CD4-positive, CD25-positive, alpha-beta regulatory T cell (primary cell): ENCODE measurements around the gene TNRC18. TPM values are rescaled to one million over a fixed set of nuclear protein-coding genes. Genes with fewer than 3 reads are reported as not detected.

ENCODE experiments used
- ATAC-seq, 2 donors: fragments of 150-1000 bp; cut with Tn5 transposase; one replicate each; pipeline ENCODE4 v1.10.0; 2021; ENCODE audit warnings: low read depth in 2 of 2, moderate number of reproducible peaks in 2 of 2, moderate library complexity in 1 of 2
- DNase-seq, 3 donors: peaks; one replicate each; pipeline versions ENCODE4 v3.0.0 to v3.0.0-alpha.2; 2012 to 2022; ENCODE audit warnings: mixed read lengths in 1 of 3
- H3K27ac ChIP-seq: one replicate; pipeline ENCODE4 v1.7.0; 2013; ENCODE audit warnings: mild to moderate bottlenecking, low read length; ENCODE audit not compliant: insufficient read depth, poor library complexity, severe bottlenecking
- H3K27me3 ChIP-seq: one replicate; pipeline ENCODE4 v1.7.0; 2013; ENCODE audit warnings: low read length; ENCODE audit not compliant: control insufficient read depth, insufficient read depth
- H3K36me3 ChIP-seq: one replicate; pipeline ENCODE4 v1.7.0; 2013; ENCODE audit warnings: mild to moderate bottlenecking, low read length, moderate library complexity; ENCODE audit not compliant: control insufficient read depth, insufficient read depth
- H3K4me1 ChIP-seq: 2 replicates; pipeline ENCODE4 v1.7.0; 2013; ENCODE audit warnings: mild to moderate bottlenecking, low read length; ENCODE audit not compliant: insufficient read depth, control insufficient read depth, poor library complexity, severe bottlenecking
- H3K4me3 ChIP-seq: one replicate; pipeline ENCODE4 v1.7.0; 2013; ENCODE audit warnings: low read depth, mild to moderate bottlenecking, low read length, moderate library complexity
- H3K9me3 ChIP-seq, 2 experiments: 1 replicate in 1 of 2; 2 replicates in 1 of 2; pipeline ENCODE4 v1.7.0; 2013; ENCODE audit warnings: low read length in 2 of 2, mild to moderate bottlenecking in 1 of 2, moderate library complexity in 1 of 2; ENCODE audit not compliant: control insufficient read depth in 2 of 2
- H3K27ac Mint-ChIP-seq, 3 donors: one replicate each; pipeline ENCODE4 v1.8.0; 2020 to 2022; ENCODE audit warnings: mild to moderate bottlenecking in 3 of 3, mixed read lengths in 3 of 3, moderate library complexity in 2 of 3
- H3K27me3 Mint-ChIP-seq: one replicate; pipeline ENCODE4 v1.8.0; 2022; ENCODE audit warnings: mild to moderate bottlenecking, mixed read lengths
- H3K36me3 Mint-ChIP-seq: one replicate; pipeline ENCODE4 v1.8.0; 2020; ENCODE audit warnings: mixed read lengths
- H3K4me1 Mint-ChIP-seq, 4 donors: one replicate each; pipeline ENCODE4 v1.8.0; 2020 to 2022; ENCODE audit warnings: mixed read lengths in 4 of 4, mild to moderate bottlenecking in 1 of 4
- H3K4me3 Mint-ChIP-seq, 4 donors: one replicate each; pipeline ENCODE4 v1.8.0; 2020 to 2022; ENCODE audit warnings: mild to moderate bottlenecking in 4 of 4, mixed read lengths in 4 of 4, moderate library complexity in 3 of 4
- H3K9me3 Mint-ChIP-seq, 7 donors: one replicate each; pipeline ENCODE4 v1.8.0; 2020 to 2022; ENCODE audit warnings: mixed read lengths in 7 of 7, mild to moderate bottlenecking in 3 of 7, moderate library complexity in 2 of 7
- polyA plus RNA-seq, 4 donors: library from polyadenylated mRNA; unstranded; fragments of 300-500 nt; fragmentation: Illumina TruSeq; gene quantifications; one replicate each; pipeline ENCODE4 v1.2.3, GENCODE V29; 2021
- total RNA-seq: library from RNA; stranded (reverse); gene quantifications from one replicate; pipeline ENCODE4 v1.2.3, GENCODE V29; 2022

TNRC18 gene
- total and polyA plus RNA-seq, 5 donors from 2014 or later = 0.17 to 80.1 (median 0.60) TPM

DNA sequence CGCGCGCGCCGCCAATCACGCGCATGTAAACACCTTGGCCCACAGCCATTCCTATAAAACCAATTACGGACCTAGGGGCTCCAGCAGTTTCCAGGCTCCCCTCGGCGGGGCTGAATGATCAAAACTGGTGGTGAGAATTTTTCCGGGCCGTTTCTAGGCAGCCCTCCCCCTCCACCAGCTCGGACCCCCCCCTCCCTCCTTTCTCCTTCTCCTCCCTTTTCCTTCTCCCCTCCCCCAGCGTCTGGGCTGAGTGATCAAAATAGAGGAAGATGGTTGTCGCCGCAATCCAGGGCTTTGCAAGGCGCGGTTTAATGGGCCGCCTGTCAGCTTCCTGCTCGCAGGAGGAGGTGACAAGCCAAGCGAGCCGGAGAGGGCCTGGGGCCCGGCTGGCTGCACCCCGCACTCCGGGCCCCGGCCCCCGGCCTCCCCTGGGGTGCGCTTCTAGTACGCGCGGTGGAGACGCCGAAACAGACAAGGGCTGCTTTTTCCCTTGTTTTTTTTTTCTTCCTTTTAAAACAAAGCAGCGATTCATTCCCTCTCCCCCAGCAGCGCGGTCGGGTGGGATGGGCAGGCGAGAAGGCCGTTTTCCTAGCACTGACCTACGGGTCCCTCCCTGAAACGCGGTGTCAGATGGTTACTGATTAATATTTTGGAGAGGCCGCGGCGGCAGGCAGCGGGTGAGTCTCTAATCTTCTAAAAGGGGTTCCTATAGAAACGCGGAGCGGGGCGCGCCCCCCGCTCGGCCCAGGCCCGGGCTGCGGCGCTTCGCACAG lies 528 bp upstream of the TNRC18 start:
- Mint-ChIP-seq H3K36me3 (no peaks in the 10 kb centered on the region), H3K27me3 (peaks cover 76% of the 10 kb centered on the region), H3K9me3 (peaks cover 0 to 5% (median 0%) of the 10 kb centered on the region in 7 donors), H3K4me1 (peaks cover 0 to 62% (median 9%) of the 10 kb centered on the region in 4 donors), H3K4me3 (peak overlapping the region; percentile 86 to 90 (median 88)), H3K27ac (peak overlapping the region in 2 of 3 donors; percentile 39 to 82)
- H3K4me3 ChIP-seq = no peak overlapping the region
- no peak overlapping the region for H3K27ac ChIP-seq
- ATAC-seq = peak; percentile 21 to 33
- peak in 2 of 3 donors; percentile 34 to 42 for DNase-seq
- H3K4me1 ChIP-seq = peaks cover 84% of the 10 kb centered on the region
- H3K9me3 ChIP-seq = no peaks in the 10 kb centered on the region
- peaks cover 9% of the 10 kb centered on the region for H3K27me3 ChIP-seq
- no peaks in the 10 kb centered on the region for H3K36me3 ChIP-seq

DNA sequence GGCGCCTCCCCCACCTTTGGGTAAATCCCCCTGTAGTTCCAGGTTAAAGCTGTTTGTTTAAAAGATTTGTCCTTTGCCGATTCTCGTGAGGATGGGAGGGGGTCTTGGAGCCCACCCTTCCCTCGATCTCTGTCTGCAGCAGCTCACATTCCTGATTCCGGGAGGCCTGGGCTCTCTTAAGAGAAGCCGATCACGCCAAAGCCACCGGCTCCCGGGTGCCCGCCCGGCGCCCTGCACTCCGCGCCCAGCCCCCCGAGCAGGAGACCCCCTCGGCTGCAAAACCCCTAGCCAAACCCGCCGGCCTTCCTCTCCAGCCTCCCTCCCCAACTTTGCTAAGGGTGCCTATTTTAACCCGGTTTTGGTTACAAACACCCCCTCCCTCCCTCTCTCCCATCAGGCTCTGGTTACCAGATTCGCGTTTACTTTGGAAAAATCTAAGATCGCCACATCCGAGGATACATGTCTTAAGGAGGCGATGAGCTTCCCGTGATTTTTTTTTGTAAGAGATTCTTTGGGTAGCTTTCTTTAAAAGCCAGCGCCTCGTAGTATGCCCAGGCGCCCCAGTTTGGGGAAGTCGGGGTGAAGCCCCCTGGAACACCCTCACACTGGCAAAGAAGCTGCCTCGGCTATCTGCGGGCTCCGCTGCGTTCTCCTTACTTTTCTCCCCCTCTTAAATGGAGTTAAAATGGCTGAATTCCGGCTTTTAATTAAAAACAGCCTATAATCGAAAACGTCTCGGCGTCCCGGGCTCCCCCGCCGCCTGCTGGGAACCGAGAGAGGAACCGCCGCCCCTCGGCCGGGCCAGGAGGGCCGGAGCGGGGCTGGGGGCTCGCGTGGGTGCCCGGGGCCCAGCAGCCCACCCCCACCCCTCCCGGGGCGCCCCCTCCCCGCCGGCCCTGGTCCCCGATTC lies 983 bp downstream of the TNRC18 start:
- no peak overlapping the region for H3K27ac ChIP-seq
- Mint-ChIP-seq H3K9me3 (peaks cover 0 to 5% (median 0%) of the 10 kb centered on the region in 7 donors), H3K27ac (no peak overlapping the region), H3K4me1 (peaks cover 0 to 68% (median 12%) of the 10 kb centered on the region in 4 donors), H3K4me3 (peak overlapping the region; percentile 76 to 90 (median 80)), H3K27me3 (peaks cover 82% of the 10 kb centered on the region), H3K36me3 (no peaks in the 10 kb centered on the region)
- no peak for ATAC-seq
- no peak for DNase-seq
- peak overlapping the region; percentile 68 for H3K4me3 ChIP-seq
- peaks cover 16% of the 10 kb centered on the region for H3K27me3 ChIP-seq
- no peaks in the 10 kb centered on the region for H3K36me3 ChIP-seq
- H3K4me1 ChIP-seq = peaks cover 75% of the 10 kb centered on the region
- H3K9me3 ChIP-seq = no peaks in the 10 kb centered on the region

DNA sequence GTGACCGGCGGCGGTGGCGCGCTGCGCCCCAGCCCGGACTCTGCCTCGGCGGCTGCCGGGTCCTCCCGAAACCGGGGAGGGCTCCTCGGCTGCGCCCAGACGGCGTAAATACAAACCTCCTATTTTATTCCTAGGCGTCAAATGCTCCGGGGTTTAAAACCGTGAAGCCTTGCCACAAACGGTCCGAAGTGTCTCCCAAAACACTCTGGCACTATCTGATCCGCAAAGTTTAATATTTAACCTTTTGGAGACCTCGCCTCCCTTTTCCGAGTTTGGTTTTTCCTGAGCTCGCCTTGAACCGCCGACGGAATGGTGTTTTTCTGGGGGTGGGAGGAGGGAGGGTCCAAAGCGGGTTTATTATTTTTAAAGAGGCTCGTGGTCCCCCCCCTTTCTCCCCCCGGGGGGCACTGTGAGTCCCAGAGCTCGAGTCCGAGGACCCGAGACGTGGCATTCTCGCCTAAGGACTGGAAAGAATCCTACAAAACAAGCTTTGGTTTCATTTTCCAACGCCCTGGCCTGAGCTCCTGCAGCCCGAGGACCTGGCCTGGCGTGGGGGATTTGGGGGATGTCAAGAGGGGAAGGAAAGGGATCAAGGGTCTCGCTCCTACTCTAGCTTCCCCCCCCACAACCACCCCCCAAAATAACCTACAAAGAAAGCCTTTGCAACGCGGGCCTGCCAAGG lies 1.8 kb downstream of the TNRC18 start:
- Mint-ChIP-seq H3K36me3 (no peaks in the 10 kb centered on the region), H3K4me1 (peaks cover 0 to 63% (median 12%) of the 10 kb centered on the region in 4 donors), H3K4me3 (peak overlapping the region; percentile 76 to 90 (median 80)), H3K27ac (no peak overlapping the region), H3K9me3 (peaks cover 0 to 5% (median 0%) of the 10 kb centered on the region in 7 donors), H3K27me3 (peaks cover 83% of the 10 kb centered on the region)
- Histone ChIP-seq H3K9me3 (no peaks in the 10 kb centered on the region), H3K27me3 (peaks cover 20% of the 10 kb centered on the region), H3K27ac (no peak overlapping the region), H3K4me3 (peak overlapping the region; percentile 68), H3K36me3 (no peaks in the 10 kb centered on the region), H3K4me1 (peaks cover 72% of the 10 kb centered on the region)
- ATAC-seq = no peak
- no peak for DNase-seq

DNA sequence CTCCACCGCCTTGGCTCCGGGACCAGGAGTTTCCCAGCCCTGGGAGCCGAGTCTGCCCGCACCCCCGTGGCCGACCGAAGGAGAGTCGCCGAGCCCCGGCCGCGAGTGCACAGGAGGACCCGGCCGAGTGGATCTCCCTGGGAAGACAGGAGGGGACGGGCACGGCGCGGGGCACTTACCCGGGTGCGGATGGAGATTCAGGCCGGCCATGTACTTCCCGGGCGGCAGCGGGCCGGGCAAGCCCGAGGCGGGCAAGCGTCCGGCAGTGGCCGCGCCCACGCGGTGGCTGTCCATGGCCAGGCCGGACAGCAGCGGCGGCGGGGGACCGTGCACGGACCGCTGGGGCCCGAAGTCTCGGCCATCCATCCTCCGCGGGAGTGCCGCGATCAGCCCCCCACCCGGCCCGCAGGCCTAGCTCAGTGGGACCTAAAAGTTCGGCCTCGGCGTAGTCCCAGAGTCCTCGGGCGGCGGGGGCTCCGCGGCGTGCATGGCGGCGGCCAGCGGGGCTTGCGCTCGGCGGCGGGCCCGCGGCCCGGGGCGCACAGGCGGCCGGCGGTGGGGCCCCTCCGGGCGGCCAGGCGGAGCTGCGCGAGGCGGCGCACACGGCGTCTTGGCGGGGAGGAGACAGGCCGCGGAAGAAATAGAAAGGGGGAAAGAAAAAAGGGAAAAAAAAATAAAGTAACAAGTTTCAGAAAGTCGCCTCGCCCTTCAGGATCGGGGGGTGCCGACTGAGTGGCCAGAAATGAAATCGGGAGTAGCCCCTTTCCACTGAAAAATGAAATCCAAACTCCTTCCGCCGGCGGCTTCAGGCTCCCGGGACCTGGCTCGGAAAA lies 2.5 kb downstream of the TNRC18 start:
- H3K27ac ChIP-seq = no peak overlapping the region
- peak in 1 of 3 donors; percentile 31 for DNase-seq

DNA sequence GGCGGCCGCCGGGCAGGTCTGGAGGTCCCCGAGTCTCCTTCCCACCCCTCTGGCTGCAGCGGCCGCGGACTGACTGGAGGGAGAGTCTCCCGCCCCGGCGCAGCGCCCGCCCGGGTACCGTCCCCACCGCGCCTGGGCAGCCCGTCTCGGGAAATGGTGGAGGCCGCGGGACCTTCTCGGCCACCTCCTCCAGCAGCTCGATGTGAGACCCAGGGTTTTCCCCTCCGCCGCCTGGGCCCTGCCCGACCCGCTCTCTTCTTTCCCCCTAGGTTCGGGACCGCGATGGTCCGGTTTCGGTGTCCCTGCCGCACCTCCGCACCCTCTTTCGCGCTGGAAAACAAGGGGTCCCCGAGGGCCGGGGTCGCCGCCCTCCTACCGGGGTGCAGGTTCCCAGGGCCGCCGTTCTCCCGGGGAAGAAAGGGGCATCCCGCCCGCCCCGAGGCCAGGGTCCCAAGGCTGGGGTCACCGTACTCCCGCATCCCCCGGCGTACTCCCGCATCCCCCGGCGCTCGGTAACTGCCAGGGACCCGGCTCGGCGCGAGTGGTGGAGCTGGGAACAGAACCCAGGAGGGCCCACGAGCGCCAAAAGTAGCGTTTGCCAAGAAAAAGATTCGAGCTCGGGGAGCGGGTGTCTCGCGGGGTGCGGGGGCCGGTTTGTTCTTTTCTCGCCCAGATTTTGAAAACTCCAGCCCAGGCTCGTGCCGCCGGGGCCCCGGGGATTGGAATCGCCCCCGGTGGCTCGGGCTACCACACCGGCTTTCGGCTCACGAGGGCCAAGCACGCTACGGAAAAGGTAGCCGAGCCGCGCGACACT lies 3.4 kb downstream of the TNRC18 start:
- DNase-seq (peak in 1 of 3 donors; percentile 26), ATAC-seq (no peak)
- peaks cover 17% of the 10 kb centered on the region for H3K27me3 ChIP-seq
- Mint-ChIP-seq H3K4me3 (peak overlapping the region; percentile 38 to 80 (median 46)), H3K9me3 (peaks cover 0 to 5% (median 0%) of the 10 kb centered on the region in 7 donors), H3K27ac (no peak overlapping the region), H3K4me1 (peaks cover 0 to 50% (median 9%) of the 10 kb centered on the region in 4 donors), H3K27me3 (peaks cover 79% of the 10 kb centered on the region), H3K36me3 (no peaks in the 10 kb centered on the region)
- H3K4me1 ChIP-seq = peaks cover 64% of the 10 kb centered on the region
- H3K9me3 ChIP-seq = no peaks in the 10 kb centered on the region
- H3K27ac ChIP-seq = no peak overlapping the region
- no peaks in the 10 kb centered on the region for H3K36me3 ChIP-seq
- H3K4me3 ChIP-seq = no peak overlapping the region

More for the DNA sequence above, 2.5 kb downstream of the TNRC18 start:
- H3K27me3 Mint-ChIP-seq = peaks cover 84% of the 10 kb centered on the region
- H3K4me3 Mint-ChIP-seq = peak overlapping the region in 3 of 4 donors; percentile 48 to 81 (median 80)
- H3K27ac Mint-ChIP-seq = no peak overlapping the region
- no peak for ATAC-seq
- Histone ChIP-seq H3K9me3 (no peaks in the 10 kb centered on the region), H3K4me3 (peak overlapping the region; percentile 68), H3K4me1 (peaks cover 69% of the 10 kb centered on the region), H3K36me3 (no peaks in the 10 kb centered on the region), H3K27me3 (peaks cover 20% of the 10 kb centered on the region)
- no peaks in the 10 kb centered on the region for H3K36me3 Mint-ChIP-seq
- peaks cover 0 to 58% (median 12%) of the 10 kb centered on the region in 4 donors for H3K4me1 Mint-ChIP-seq
- peaks cover 0 to 5% (median 0%) of the 10 kb centered on the region in 7 donors for H3K9me3 Mint-ChIP-seq

DNA sequence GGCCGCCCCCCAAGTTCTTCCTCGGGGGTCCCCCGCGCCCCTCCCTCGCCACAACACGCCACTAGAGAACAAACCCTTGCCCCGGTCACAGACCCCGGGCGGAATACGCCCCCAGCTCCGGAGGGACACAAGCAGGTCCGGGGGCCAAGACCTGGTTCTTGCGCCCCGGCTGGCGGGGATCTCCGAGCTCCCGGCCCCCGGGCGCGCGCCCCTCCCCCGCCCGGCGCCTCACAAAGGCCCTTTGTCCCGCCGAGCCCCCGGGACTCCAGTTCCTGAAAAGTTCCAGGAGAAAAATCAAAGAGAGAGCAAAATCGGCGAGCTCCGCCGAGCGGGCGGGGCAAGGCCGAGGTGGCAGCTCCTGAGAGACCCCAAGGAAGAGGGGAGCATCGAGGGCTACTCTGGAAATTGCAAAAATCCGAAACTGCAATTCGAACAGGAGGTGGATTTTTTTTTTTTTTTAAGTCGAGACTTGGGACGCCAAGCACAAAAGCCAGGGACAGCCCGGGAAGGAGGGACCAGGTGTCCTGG lies 4.0 kb downstream of the TNRC18 start:
- H3K36me3 ChIP-seq = no peaks in the 10 kb centered on the region
- Mint-ChIP-seq H3K4me3 (peak overlapping the region; percentile 76 to 90 (median 82)), H3K27me3 (peaks cover 76% of the 10 kb centered on the region), H3K9me3 (peaks cover 0 to 5% (median 0%) of the 10 kb centered on the region in 7 donors), H3K27ac (no peak overlapping the region), H3K36me3 (no peaks in the 10 kb centered on the region), H3K4me1 (peaks cover 0 to 44% (median 7%) of the 10 kb centered on the region in 4 donors)
- H3K9me3 ChIP-seq = no peaks in the 10 kb centered on the region
- H3K27me3 ChIP-seq = peaks cover 22% of the 10 kb centered on the region
- H3K4me1 ChIP-seq = peaks cover 57% of the 10 kb centered on the region
- no peak for DNase-seq
- no peak overlapping the region for H3K4me3 ChIP-seq
- ATAC-seq = no peak
- H3K27ac ChIP-seq = no peak overlapping the region
